Activated T-cell treated with anti-CD3 and anti-CD28 coated beads, Interleukin-2, amount 50 U/mL, for 4 hours (primary cell): ENCODE data around the gene CHST3. TPM values are rescaled to one million over a fixed set of nuclear protein-coding genes. Genes with fewer than 3 reads are reported as not detected.
"Not testable (repeated sequence)": the region's sequence is repeated elsewhere in the genome, so short reads cannot be mapped to it uniquely, and the experiment has no call there.

Source experiments
- ATAC-seq, 2 donors: fragments of 200-7000 bp; cut with Tn5 transposase; one replicate each; pipeline ENCODE4 v1.10.0; 2021
- DNase-seq: peaks from one replicate; pipeline ENCODE4 v3.0.0-alpha.2; 2020
- H3K27me3 Mint-ChIP-seq: one replicate; pipeline ENCODE4 v1.8.0; 2021; ENCODE audit warnings: low read depth, mixed read lengths
- H3K36me3 Mint-ChIP-seq: one replicate; pipeline ENCODE4 v1.8.0; 2022; ENCODE audit warnings: mixed read lengths; ENCODE audit not compliant: insufficient read depth
- H3K4me1 Mint-ChIP-seq: one replicate; pipeline ENCODE4 v1.8.0; 2021; ENCODE audit warnings: low read depth, mixed read lengths
- H3K4me3 Mint-ChIP-seq: one replicate; pipeline ENCODE4 v1.8.0; 2021; ENCODE audit warnings: mild to moderate bottlenecking, moderate library complexity, mixed read lengths
- H3K9me3 Mint-ChIP-seq: one replicate; pipeline ENCODE4 v1.8.0; 2021; ENCODE audit warnings: mixed read lengths
- total RNA-seq, 3 donors: library from RNA; stranded (reverse); gene quantifications; one replicate each; pipeline ENCODE4 v1.2.1, GENCODE V29; 2021

Gene CHST3
- total RNA-seq, result 1 to 10 TPM in 2 of 3 donors, under 1 TPM in 1; 0.90 to 2.0 (median 1.1) TPM

DNA sequence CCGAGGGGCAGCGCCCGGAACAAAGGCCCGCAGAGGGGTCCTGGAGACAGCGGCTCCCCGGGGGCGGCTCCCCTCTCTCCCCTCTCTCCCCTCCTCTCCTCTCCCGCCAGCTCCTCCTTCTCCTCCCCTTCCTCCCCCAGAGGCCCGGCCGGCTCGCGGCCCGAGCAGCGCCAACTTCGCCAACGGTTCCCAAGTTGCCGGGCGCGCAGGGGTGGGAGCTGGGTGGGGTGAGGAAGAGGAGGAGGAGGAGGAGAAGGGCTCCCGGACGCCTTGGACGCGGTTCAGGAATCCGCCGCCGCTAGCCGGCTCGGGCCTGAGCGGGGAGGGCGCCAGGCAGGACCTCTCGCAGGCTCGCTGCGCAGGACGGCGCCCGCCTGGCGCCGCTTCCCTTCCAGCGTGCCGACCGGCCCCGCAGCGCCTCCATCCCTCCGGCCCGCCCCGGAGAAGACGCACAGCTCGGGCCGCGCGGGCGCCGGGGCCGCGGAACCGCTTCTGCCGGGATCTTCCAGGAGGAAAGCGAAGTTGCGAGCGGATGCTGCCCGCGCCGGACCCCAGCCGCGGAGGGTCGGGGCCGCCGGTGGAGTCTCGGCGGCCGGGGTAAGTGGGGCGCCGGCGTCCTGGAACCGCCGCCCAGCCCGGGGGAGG is at the start of gene CHST3:
TSS of gene CHST3 (plus strand) at position 298 of the 645 bp plus-strand sequence. CDS start 41,448 bp downstream, outside the sequence.
- H3K4me3 Mint-ChIP-seq, result peak within 1 kb of the TSS; percentile 75
- no peaks in the 10 kb centered on the region for H3K9me3 Mint-ChIP-seq
- no peaks in the 10 kb centered on the region for H3K36me3 Mint-ChIP-seq
- peaks cover 48% of the 10 kb centered on the region for H3K27me3 Mint-ChIP-seq
- peaks cover 6% of the 10 kb centered on the region for H3K4me1 Mint-ChIP-seq
- DNase-seq, result no peak
- peak; percentile 53 to 62 for ATAC-seq

DNA sequence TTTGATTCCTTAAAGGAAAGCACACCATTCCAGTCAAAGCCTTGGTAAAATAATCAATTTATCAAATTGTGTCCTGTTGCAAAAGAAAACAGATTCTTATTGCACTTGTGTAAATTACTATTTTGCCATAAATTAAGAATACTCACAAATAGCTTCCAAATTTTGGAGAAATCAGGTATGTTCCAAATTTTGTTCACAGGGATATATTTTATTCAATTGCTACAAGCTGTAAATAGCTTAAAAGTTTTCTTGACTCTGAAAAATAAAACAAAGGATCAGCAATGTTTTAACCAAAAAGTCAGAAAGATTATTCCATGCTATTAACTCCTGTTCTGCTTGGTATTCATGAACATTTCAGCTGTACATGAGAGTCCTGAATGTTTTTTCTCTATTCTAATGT is 47.4 kb upstream of the CHST3 start:
- no peaks in the 10 kb centered on the region for H3K36me3 Mint-ChIP-seq
- no peak overlapping the region for H3K4me3 Mint-ChIP-seq
- H3K27me3 Mint-ChIP-seq, result peaks cover 2% of the 10 kb centered on the region
- ATAC-seq (no peak), DNase-seq (no peak)
- peaks cover 3% of the 10 kb centered on the region for H3K9me3 Mint-ChIP-seq
- H3K4me1 Mint-ChIP-seq, result no peaks in the 10 kb centered on the region

DNA sequence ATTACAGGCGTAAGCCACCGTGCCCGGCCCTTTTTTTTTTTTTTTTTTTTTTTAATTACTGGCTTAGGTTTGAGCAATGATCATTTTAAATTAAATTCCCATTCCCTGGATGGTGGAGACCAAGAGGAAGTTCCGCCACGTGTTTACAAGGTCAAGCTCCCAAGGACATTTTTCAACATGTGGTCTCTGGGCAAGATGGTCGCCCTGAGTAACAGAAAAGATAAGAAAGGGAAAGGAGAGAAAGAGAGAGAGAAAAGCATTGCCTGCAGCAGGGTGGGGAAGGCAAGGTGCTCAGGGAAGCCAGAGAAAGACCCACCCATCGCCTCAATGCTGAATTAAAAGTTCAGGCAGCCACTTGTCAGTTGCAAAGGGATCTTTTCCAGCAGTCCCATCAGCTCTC is 45.2 kb upstream of the CHST3 start:
- Mint-ChIP-seq H3K4me1 (peaks cover 2% of the 10 kb centered on the region), H3K36me3 (no peaks in the 10 kb centered on the region), H3K9me3 (peaks cover 3% of the 10 kb centered on the region), H3K27me3 (peaks cover 2% of the 10 kb centered on the region), H3K4me3 (no peak overlapping the region)
- no peak for ATAC-seq
- no peak for DNase-seq

GRCh38 chr10:71919956-71920539 is 44.1 kb upstream of the CHST3 start:
- DNase-seq, H3K9me3 Mint-ChIP-seq, ATAC-seq, H3K27me3 Mint-ChIP-seq, H3K4me3 Mint-ChIP-seq, H3K36me3 Mint-ChIP-seq, H3K4me1 Mint-ChIP-seq: not testable (repeated sequence)

- ATAC-seq (no peak), DNase-seq (no peak)
- H3K9me3 Mint-ChIP-seq, result peaks cover 3% of the 10 kb centered on the region
- H3K4me1 Mint-ChIP-seq, result peaks cover 2% of the 10 kb centered on the region
- peaks cover 2% of the 10 kb centered on the region for H3K27me3 Mint-ChIP-seq
- no peak overlapping the region for H3K4me3 Mint-ChIP-seq
- no peaks in the 10 kb centered on the region for H3K36me3 Mint-ChIP-seq
These were observed 43.5 kb upstream of the CHST3 start for GRCh38 chr10:71920540-71921323.

DNA sequence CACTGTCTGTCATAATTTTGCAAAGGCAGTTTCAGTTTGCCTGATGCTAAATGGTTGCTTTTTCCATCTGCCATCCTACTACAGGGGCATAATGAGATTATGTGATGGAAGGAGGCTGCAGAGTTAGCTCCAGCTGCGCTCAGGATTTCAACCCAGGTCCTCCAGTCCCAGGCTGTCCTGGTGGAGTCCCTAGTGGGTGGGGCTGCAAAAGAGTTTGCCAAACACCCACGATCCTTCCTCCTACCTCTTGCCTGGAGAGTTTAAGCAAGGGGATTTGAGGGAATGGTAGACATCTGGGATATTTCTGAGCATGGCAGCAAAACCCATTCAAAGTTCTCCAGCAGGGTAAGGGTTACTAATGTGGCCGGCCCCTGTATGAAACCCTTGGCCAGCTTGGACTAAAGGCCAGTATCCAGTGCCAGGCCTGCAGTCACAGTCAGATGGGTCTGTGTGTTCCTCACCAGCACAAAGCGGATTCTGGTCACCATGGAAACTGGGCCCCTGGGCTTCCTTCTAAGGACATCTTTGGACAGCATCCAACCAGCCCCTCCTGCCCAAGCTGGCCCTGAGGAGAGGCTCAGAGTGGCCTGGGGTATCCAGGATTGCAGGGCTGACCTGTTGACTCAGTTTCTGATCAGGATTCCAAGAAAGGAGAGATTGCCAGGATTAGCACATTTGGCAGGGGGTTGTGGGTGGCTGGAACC is 42.7 kb upstream of the CHST3 start:
- Mint-ChIP-seq H3K27me3 (peaks cover 2% of the 10 kb centered on the region), H3K4me1 (peaks cover 2% of the 10 kb centered on the region)

GRCh38 chr10:71923138-71923692 is 41.0 kb upstream of the CHST3 start:
- Mint-ChIP-seq H3K36me3 (no peaks in the 10 kb centered on the region), H3K4me3 (no peak overlapping the region), H3K4me1 (peaks cover 2% of the 10 kb centered on the region), H3K9me3 (no peaks in the 10 kb centered on the region), H3K27me3 (peaks cover 2% of the 10 kb centered on the region)
- DNase-seq (no peak), ATAC-seq (no peak)

More for the DNA sequence above, 42.7 kb upstream of the CHST3 start:
- peaks cover 3% of the 10 kb centered on the region for H3K9me3 Mint-ChIP-seq
- ATAC-seq (no peak), DNase-seq (no peak)
- no peak overlapping the region for H3K4me3 Mint-ChIP-seq
- no peaks in the 10 kb centered on the region for H3K36me3 Mint-ChIP-seq

DNA sequence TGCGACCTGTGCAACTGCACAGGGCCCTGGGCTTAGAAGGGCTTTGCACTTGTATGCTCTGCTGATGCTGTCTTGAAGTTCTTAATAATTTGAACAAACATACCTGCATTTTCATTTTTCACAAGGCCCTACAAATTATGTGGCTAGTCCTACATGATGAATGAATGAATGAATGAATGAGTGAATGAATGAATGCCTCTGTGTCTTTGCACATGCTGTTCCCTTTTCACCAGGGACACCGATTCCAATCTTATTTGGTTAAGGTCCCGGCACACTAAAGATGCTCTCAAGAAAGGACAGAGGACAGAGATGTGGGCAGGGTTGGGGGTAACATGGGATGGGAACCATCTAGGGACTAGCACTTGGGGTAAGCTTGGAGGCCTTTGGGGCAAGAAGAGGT is 39.4 kb upstream of the CHST3 start:
- no peak for ATAC-seq
- Mint-ChIP-seq H3K9me3 (no peaks in the 10 kb centered on the region), H3K4me1 (peaks cover 2% of the 10 kb centered on the region)

DNA sequence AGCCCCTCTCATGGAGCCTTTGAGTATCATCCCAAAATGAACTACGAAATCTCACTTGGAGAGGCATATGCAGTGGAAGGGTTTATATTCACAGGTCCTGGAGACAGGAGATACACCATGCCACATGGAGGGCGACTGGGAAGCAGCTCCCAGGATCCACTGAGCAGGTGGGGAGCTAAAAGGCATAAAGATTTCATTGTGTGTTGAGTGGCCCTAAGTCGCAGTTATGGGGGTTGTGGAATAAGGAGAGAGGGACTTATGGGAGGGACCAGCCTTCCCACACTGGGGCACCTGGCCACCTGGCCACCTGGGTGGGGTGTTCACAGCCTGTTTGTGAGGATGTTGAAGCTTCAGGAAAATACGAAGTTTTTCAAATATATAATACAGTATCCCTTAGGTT is 37.0 kb upstream of the CHST3 start:
- H3K4me1 Mint-ChIP-seq, result peaks cover 3% of the 10 kb centered on the region
- ATAC-seq (no peak), DNase-seq (no peak)
- no peak overlapping the region for H3K4me3 Mint-ChIP-seq
- H3K27me3 Mint-ChIP-seq, result peaks cover 2% of the 10 kb centered on the region
- H3K36me3 Mint-ChIP-seq, result no peaks in the 10 kb centered on the region
- peaks cover 2% of the 10 kb centered on the region for H3K9me3 Mint-ChIP-seq

More for the DNA sequence above, 39.4 kb upstream of the CHST3 start:
- peaks cover 2% of the 10 kb centered on the region for H3K27me3 Mint-ChIP-seq
- no peak overlapping the region for H3K4me3 Mint-ChIP-seq
- no peaks in the 10 kb centered on the region for H3K36me3 Mint-ChIP-seq
- no peak for DNase-seq

- H3K27me3 Mint-ChIP-seq, result peaks cover 1% of the 10 kb centered on the region
- ATAC-seq, result no peak
- DNase-seq, result no peak
- no peaks in the 10 kb centered on the region for H3K36me3 Mint-ChIP-seq
- H3K4me1 Mint-ChIP-seq, result peaks cover 7% of the 10 kb centered on the region
- peaks cover 5% of the 10 kb centered on the region for H3K9me3 Mint-ChIP-seq
- H3K4me3 Mint-ChIP-seq, result no peak overlapping the region
These were observed 36.2 kb upstream of the CHST3 start for GRCh38 chr10:71927776-71928592.

GRCh38 chr10:71931295-71931694 is 32.9 kb upstream of the CHST3 start:
- no peak for DNase-seq
- Mint-ChIP-seq H3K4me1 (peaks cover 28% of the 10 kb centered on the region), H3K27me3 (no peaks in the 10 kb centered on the region), H3K36me3 (no peaks in the 10 kb centered on the region), H3K4me3 (no peak overlapping the region), H3K9me3 (peaks cover 5% of the 10 kb centered on the region)
- no peak for ATAC-seq

- Mint-ChIP-seq H3K36me3 (no peaks in the 10 kb centered on the region), H3K9me3 (peaks cover 5% of the 10 kb centered on the region), H3K4me3 (peak overlapping the region; percentile 22), H3K27me3 (no peaks in the 10 kb centered on the region), H3K4me1 (peaks cover 28% of the 10 kb centered on the region)
- peak; percentile 37 for DNase-seq
- ATAC-seq, result peak; percentile 97
These were observed 30.5 kb upstream of the CHST3 start for GRCh38 chr10:71933651-71934050.

- H3K27me3 Mint-ChIP-seq, result peaks cover 6% of the 10 kb centered on the region
- no peaks in the 10 kb centered on the region for H3K36me3 Mint-ChIP-seq
- H3K4me1 Mint-ChIP-seq, result peaks cover 33% of the 10 kb centered on the region
- ATAC-seq, result no peak
- DNase-seq, result no peak
- peaks cover 12% of the 10 kb centered on the region for H3K9me3 Mint-ChIP-seq
- H3K4me3 Mint-ChIP-seq, result no peak overlapping the region
These were observed 26.0 kb upstream of the CHST3 start for GRCh38 chr10:71938211-71938610.
